HG02981 (cell line): ENCODE results near the gene ZBTB42.

ENCODE experiments used
- ATAC-seq: cut with Tn5 transposase; IDR thresholded peaks from one replicate; pipeline ENCODE4 v1.9.1; 2021; ENCODE audit warnings: mild to moderate bottlenecking, moderate library complexity; ENCODE audit not compliant: unreplicated experiment

Gene ZBTB42

DNA sequence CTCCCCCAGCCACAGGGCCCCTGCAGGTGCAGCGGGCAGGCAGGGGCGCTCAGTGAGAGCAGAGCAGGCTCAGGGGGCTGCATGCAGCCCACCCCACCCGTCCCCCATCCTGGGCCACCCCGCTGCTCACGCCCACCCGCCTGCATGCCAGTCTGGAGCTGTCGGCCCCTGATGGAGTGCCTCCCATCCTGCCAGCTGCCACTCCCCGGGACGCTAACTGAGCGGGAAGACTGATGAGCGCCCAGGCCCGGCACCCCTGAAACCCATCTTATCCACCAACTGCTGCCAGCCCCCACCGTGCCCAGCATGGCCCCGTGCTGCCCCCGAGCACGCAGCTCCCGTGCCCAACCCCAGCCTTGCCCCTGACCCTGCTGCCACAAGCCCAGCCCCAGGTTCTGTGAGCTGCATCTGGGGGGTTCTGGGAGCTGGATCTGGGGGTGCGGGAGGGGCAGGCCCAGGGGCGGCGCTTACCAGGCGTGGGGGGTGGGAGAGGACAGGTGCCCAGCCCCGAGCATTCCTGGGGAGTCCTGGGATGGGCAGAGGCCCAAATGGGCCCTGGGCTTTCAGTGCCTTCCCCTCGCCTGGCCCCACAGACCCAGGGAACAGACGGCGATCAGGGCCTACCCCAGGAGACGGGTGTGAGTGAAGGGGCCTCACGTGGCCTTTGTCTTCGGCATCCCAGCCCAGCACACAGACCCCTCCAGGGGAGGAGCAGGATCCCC lies 18.7 kb upstream of the ZBTB42 start:
- ATAC-seq, result no peak

- no peak for ATAC-seq
Observed at GRCh38 chr14:104782808-104783139, 18.1 kb upstream of the ZBTB42 start.

GRCh38 chr14:104783484-104784217 lies 17.2 kb upstream of the ZBTB42 start:
- ATAC-seq, result no peak

- ATAC-seq, result no peak
Observed at GRCh38 chr14:104784218-104784568, 16.7 kb upstream of the ZBTB42 start.

GRCh38 chr14:104784846-104785707 lies 15.8 kb upstream of the ZBTB42 start:
- no peak for ATAC-seq

- no peak for ATAC-seq
Observed at GRCh38 chr14:104785708-104786080, 15.2 kb upstream of the ZBTB42 start.

- no peak for ATAC-seq
Observed at GRCh38 chr14:104786091-104786586, 14.8 kb upstream of the ZBTB42 start.

DNA sequence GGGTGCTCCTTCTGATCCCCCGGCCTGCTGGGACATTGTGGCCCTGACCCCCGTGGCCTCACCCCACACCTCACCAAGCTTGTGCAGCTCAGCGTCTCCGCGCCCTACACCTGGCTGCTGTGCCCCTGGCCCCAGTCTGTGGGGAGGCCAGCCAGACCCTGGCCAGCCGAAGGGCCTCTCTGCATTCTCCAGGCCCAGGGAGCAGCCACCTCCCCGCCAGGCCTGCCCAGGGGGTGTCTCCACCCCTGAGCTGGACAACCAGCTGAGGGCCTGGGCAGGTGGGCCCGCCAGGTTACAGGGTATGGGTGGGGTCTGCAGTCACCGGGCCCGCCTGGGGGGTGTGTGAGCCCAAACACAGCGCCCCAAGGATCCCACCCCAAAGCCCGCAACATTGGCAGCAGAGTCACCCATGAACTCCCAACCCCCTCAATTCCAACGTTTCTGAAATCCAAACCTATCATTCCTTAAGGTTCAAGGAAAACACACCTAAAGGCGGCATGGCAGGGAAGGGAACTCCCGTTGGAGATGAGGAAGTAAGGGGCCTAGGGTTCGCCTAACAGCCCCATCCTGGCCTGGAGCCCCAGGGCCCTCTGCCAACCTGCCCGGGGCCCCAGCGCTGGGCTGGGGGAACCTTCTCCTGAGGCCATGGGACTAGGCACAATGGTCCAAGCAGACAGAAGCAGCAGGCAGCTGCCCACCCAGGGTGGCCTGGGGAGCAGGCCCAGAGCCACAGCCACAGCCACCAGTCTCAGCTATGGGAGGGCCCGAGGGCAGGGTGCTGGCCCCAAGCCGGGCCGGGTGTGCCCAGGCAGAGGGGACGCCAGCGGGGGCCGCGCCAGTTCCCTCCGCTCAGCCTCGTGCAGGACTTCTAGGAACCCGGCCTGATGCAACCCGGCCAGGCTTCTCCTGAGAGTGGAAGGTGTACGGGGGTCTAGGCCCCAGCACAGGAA lies 13.9 kb upstream of the ZBTB42 start:
- ATAC-seq, result no peak

- no peak for ATAC-seq
Observed at GRCh38 chr14:104787736-104788135, 13.2 kb upstream of the ZBTB42 start.

DNA sequence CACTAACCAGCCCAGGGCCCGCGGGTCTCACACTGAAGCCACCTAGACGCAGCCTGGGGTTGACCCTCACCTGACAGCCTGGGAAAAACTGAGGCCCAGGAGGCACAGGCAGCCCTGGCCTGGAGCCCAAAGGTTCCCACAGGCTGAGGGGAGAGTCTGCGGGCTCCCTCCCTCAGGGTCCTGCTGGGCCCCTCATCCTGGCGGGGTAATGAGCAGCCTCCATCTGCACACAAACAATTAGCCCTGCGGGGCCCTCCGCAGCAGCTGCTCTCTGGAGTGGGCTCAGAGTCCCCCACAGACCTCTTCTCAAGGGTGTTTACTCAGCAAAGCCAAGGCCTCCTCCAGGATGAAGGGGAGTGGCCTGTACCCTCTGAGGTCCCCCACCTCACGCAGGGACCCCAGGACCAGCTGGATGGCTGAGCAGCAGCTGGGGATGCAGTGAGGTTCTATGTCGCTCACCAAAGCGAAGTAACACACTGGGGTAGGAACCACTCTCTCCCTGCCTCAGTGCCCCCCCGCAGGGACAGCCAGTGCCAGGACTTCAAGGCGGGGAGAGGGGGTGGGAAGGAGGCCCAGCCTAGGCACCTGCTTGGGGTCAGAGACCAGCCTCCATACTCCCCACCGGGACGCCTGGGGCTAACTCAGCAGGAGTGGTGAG lies 12.6 kb upstream of the ZBTB42 start:
- no peak for ATAC-seq

GRCh38 chr14:104788873-104789663 lies 11.8 kb upstream of the ZBTB42 start:
- ATAC-seq, result no peak

DNA sequence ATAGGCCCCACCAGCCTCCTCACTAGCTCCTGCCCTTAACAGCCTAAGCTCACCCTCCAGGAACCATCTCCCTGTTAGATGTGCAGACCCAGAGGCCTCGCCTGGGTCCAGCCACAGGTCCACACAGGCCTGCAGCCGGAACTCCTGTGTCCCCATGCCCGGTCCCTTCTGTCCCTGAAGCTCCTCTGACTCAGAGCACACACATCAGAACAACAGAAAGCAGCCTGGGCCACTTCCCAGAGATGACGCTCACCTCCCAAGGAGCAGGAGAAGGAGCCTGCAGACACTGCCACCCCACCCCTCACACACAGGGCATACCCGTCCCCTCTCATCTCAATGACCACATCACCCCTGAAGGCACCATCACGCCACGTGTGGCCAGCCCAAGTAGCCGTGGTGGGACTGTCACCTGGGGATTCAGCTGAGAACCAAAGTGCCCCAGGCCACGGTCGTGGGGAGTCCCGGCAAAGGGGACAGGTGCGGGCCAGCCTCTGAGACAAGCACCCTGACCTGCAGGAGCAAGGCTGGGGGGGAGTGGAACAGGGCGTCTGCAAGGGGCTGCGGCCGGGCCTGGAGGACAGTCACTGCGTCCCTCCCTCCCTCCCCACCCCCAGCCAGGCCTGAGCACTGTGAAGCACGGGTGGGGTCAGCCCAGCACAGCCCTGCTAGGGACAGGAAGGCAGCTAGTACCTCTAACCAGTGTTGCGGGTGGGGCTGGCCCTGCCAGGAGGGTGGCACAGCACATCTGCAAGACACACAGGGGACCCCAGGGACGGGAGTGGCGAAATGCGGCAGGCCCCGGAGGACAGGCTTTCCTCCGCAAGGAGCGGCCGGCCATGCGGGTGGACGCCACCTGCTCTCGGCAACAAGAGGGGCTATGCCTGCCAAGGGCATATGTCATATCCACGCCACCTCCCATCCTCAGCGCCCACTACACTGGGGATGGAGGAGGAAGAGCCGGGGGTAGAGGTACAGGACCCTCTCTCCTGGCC lies 10.9 kb upstream of the ZBTB42 start:
- ATAC-seq, result no peak

GRCh38 chr14:104791425-104791824 lies 9.5 kb upstream of the ZBTB42 start:
- no peak for ATAC-seq

DNA sequence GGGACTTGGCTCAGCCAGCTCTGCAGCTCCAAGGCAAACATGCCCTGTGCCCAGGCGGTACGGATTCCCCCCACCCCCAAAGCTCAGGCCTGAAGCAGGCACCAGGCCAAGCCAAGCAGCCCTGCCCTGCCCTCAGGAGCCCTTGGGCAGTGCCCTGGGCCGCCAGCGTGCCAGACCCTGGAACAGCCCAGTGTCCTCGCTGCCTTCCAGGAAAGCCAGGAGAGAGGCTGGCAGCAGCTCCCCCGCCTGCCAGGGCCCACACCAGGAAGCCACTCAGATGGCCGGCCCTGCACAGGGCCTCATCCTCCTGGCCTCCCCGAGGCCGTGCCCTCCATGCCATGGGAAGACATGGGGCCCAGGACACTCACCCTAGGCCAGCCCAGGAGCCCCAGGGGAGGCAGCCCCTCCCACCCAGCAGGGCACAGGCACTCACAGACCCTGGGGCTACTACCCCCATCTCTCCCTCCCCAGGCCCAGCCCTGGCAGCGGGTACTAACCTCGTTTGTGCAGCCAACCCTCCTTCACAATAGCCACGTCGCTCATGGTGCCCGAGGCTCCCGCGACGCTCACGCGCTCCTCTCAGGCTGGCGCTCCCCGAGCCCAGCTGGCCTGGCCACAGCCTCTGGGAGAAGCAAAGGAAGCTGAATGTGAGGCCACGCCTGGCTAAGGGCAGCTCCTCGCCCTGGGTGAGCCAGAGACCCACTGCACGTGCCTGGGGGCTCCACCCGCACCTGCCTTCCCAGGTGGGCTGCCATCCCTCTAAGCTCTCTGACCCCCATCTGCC lies 8.6 kb upstream of the ZBTB42 start:
- ATAC-seq, result no peak

DNA sequence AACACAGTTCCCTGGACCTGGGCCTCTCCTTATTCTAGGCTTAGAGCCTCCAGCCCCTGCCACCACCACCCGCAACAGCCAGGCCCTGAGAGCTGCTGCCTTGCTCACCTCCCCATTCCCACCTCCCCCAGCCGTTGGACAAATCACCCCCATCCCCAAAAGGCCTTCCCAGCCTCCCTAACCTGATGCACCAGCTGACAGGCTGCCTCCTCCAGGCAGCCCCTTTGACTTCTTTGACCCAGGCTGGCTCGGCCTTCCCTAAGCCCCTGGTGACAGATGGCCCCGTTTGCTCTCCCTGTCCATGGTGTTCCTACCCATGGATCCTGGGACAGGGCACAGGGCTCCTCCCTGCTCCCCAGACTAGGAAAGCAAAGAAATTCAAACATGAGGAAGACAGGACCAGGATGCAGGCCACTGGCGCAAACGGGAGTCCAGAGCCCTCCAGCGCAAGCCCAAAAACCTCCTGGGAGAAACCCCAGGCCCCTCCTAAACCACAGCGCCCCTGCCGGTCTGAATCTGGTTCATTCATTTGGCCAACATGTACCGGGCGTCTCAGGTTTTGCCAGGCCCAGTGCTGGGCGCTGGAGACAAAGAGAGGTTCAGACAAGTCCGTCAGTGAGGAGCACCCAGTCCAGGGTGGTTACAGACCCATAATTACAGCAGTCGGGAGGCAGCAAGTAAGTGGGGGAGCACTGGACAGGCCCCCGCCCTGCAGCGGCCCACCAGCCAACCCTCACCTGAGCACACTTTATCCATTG lies 7.8 kb upstream of the ZBTB42 start:
- no peak for ATAC-seq

DNA sequence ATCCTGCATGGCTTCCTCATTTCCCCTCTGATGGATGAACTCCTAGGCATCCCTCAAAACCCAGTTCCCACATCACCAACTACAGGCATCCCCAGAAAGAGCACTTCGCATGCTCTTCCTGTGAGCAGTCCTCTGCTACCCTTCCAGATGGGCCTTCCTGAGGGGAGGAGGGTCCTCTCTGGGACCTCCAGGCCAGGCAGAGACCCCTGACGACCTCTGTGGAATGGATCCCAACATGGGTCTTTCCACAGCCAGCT lies 7.3 kb upstream of the ZBTB42 start:
- no peak for ATAC-seq

- ATAC-seq, result no peak
Observed at GRCh38 chr14:104794099-104794498, 6.8 kb upstream of the ZBTB42 start.
